ENCODE results near the gene TEX26. TPM values are rescaled to one million over a fixed set of nuclear protein-coding genes. Genes with fewer than 3 reads are reported as not detected.

Gene TEX26
- total RNA-seq, 4 donors from 2014 or later: not detected

DNA sequence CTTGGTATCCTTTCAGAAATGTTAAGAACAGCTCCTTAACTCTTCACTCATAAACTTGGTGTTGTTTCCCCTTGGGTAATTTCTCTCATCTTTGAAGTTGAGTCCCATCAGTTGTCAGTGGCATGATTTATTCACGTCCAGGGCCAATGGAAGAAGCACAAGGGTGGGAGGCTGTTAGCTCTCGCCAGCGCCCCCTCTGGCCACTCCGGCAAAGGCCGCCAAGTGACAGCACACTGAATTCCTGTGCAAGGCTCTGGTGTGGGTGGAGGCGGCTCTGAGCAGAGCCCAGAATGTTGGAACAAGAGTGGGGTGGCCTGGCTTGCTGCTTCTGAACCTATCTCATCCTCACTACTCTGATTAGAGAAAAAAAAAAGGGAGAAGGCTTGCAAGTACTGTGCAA is 39.5 kb upstream of the TEX26 start:
- H3K9me3 ChIP-seq: no peaks in the 10 kb centered on the region
- peaks cover 0 to 12% (median 0%) of the 10 kb centered on the region in 3 donors for H3K4me1 ChIP-seq
- no peak for TF ChIP-seq POLR2A (IDR thresholded peaks at IDR 0.05)
- TF ChIP-seq, protein P1, sequence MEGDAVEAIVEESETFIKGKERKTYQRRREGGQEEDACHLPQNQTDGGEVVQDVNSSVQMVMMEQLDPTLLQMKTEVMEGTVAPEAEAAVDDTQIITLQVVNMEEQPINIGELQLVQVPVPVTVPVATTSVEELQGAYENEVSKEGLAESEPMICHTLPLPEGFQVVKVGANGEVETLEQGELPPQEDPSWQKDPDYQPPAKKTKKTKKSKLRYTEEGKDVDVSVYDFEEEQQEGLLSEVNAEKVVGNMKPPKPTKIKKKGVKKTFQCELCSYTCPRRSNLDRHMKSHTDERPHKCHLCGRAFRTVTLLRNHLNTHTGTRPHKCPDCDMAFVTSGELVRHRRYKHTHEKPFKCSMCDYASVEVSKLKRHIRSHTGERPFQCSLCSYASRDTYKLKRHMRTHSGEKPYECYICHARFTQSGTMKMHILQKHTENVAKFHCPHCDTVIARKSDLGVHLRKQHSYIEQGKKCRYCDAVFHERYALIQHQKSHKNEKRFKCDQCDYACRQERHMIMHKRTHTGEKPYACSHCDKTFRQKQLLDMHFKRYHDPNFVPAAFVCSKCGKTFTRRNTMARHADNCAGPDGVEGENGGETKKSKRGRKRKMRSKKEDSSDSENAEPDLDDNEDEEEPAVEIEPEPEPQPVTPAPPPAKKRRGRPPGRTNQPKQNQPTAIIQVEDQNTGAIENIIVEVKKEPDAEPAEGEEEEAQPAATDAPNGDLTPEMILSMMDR (IDR thresholded peaks at IDR 0.05): peak in 2 of 6 experiments; percentile 8 to 23
- no peaks in the 10 kb centered on the region for H3K27me3 ChIP-seq
- no peak for DNase-seq
- intact Hi-C loops (cut with DNase I): no loop called here
- WGBS, 2 donors: 40 to 49% methylated on average over 4 to 6 of the region's 6 CpGs
- H3K36me3 ChIP-seq: no peaks in the 10 kb centered on the region
- no peak overlapping the region for H3K4me3 ChIP-seq
- H3K27ac ChIP-seq: no peak overlapping the region

DNA sequence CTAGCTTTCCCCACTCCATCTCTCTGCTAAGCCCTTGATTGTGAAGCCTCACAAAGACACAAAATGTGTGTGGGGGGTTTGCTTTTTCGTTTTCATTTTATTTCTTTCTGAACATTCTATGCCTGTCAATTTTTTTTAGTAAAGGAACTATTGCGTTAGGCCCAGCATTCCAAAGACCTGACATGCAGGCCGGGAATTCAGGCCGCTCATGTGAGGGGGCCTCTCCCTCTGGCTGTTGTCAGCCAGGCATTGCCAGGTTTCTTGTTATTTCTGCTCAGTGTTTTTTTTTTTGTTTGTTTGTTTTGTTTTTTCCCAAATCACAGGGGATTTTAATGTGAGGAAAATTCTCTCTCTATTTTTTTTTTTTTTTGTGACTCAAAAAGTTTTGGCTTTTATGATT is 36.7 kb upstream of the TEX26 start:
- no peak for DNase-seq
- peak overlapping the region in 3 of 4 donors; percentile 15 to 71 (median 61) for H3K27ac ChIP-seq

DNA sequence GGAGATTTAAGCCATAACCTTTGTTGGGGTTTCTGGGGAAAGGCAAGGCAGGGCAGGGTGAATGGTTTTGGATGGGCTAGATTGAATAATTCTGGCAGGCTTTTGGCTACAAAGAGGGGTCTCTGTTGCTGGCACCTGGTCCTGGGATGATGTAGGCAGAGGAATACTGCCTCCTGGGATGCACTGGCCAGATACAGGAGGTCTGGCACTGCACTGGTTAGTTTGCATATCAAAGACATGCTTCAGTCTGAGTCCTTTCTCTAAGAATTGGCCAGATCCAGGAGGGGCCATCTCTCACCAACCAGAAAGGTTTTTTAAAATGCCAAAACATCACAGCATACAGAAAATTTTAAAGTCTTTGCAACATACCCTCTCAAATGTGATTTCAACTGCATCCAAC is 34.4 kb upstream of the TEX26 start:
- DNase-seq: no peak
- H3K4me1 ChIP-seq: peaks cover 0 to 29% (median 6%) of the 10 kb centered on the region in 3 donors
- no peak for TF ChIP-seq POLR2A (IDR thresholded peaks at IDR 0.05)
- TF ChIP-seq, protein P1 (IDR thresholded peaks at IDR 0.05): no peak
- no peaks in the 10 kb centered on the region for H3K9me3 ChIP-seq
- no peaks in the 10 kb centered on the region for H3K27me3 ChIP-seq
- no peak overlapping the region for H3K4me3 ChIP-seq
- H3K27ac ChIP-seq: peak overlapping the region in 3 of 4 donors; percentile 32 to 73 (median 64)
- intact Hi-C loops (cut with DNase I): no loop called here
- no peaks in the 10 kb centered on the region for H3K36me3 ChIP-seq

More for the DNA sequence above, 36.7 kb upstream of the TEX26 start:
- TF ChIP-seq, protein P1 (IDR thresholded peaks at IDR 0.05): no peak
- no peak for TF ChIP-seq POLR2A (IDR thresholded peaks at IDR 0.05)
- 63 to 74% methylated on average over 4 of the region's 4 CpGs for WGBS, 2 donors
- Histone ChIP-seq H3K4me1 (peaks cover 0 to 29% (median 6%) of the 10 kb centered on the region in 3 donors), H3K4me3 (no peak overlapping the region), H3K36me3 (no peaks in the 10 kb centered on the region), H3K27me3 (no peaks in the 10 kb centered on the region), H3K9me3 (no peaks in the 10 kb centered on the region)
- intact Hi-C loops (cut with DNase I): no loop called here

DNA sequence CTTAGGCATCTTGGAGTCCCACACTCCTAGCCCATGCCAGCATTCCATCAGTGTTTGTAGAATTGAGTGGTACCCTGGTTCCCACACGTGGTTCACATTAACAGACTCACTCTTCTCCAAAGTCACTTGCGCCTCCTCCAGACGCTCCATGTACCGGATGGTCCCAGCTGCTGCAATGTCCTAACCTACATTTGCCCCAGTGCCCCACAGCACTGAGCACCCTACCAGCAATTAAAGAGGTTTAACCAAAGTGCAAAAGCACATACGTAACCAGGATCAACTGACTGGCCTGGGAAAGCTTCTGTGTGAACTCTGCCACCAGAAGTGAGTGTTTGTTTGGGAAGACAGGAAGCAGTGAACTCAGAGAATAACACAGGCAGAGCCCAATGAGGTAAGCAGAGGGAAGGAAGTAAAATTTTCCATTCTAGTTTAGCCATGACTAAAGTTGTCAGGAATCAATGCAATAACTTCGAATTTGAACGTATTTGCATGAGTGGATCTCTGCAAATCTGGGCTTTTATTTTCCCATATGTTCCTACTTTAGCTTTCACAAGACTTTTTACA is 33.7 kb upstream of the TEX26 start:
- whole genome bisulfite sequencing, 2 donors: 47 to 70% methylated on average over 4 to 7 of the region's 7 CpGs
- intact Hi-C loops (cut with DNase I): no loop called here
- TF ChIP-seq, protein P1 (IDR thresholded peaks at IDR 0.05): no peak
- no peak for TF ChIP-seq POLR2A (IDR thresholded peaks at IDR 0.05)
- Histone ChIP-seq H3K36me3 (no peaks in the 10 kb centered on the region), H3K27me3 (peaks cover 0 to 4% (median 0%) of the 10 kb centered on the region in 4 donors), H3K4me3 (no peak overlapping the region), H3K27ac (peak overlapping the region in 3 of 4 donors; percentile 36 to 73 (median 64)), H3K9me3 (no peaks in the 10 kb centered on the region), H3K4me1 (peaks cover 0 to 29% (median 6%) of the 10 kb centered on the region in 3 donors)
- no peak for DNase-seq

DNA sequence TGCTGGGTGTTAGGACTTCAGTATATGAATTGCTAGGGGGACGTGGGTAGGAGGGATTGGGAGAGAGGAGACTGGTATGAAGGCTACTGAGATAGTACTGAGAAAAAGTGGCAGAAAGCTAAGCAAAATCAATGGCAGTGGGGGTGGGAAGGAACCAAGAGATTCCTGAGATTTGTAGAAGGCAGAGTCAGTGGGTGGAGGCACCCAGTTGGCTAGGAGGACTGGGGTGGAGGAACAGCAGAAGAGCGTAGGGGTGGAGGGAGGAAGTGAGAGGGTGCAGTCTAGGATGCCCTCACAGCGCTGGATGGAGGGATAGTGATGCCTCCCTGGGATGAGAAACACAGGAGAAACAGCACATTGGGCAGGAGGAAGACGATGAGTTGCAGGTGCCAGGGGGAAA is 32.0 kb upstream of the TEX26 start:
- Histone ChIP-seq H3K27ac (no peak overlapping the region), H3K4me3 (no peak overlapping the region), H3K27me3 (peaks cover 0 to 21% (median 0%) of the 10 kb centered on the region in 4 donors), H3K36me3 (no peaks in the 10 kb centered on the region), H3K4me1 (peaks cover 0 to 27% (median 6%) of the 10 kb centered on the region in 3 donors), H3K9me3 (no peaks in the 10 kb centered on the region)
- TF ChIP-seq, protein P1 (IDR thresholded peaks at IDR 0.05): no peak
- TF ChIP-seq POLR2A (IDR thresholded peaks at IDR 0.05): no peak
- intact Hi-C loops (cut with DNase I): no loop called here
- WGBS, 2 donors: 77 to 86% methylated on average over 4 of the region's 4 CpGs
- DNase-seq: no peak
